ENCODE results near the gene DRAP1. TPM values are rescaled to one million over a fixed set of nuclear protein-coding genes. Genes with fewer than 3 reads are reported as not detected.
"Not testable (repeated sequence)": the region's sequence is repeated elsewhere in the genome, so short reads cannot be mapped to it uniquely, and the experiment has no call there.

The DRAP1 gene
- total RNA-seq, 2 donors from 2014 or later, result 80.6 to 86.8 TPM

- no peak for ATAC-seq
- intact Hi-C loops (cut with DNase I), result no loop called here
Observed at GRCh38 chr11:65947133-65947532, 27.9 kb downstream of the DRAP1 start.

DNA sequence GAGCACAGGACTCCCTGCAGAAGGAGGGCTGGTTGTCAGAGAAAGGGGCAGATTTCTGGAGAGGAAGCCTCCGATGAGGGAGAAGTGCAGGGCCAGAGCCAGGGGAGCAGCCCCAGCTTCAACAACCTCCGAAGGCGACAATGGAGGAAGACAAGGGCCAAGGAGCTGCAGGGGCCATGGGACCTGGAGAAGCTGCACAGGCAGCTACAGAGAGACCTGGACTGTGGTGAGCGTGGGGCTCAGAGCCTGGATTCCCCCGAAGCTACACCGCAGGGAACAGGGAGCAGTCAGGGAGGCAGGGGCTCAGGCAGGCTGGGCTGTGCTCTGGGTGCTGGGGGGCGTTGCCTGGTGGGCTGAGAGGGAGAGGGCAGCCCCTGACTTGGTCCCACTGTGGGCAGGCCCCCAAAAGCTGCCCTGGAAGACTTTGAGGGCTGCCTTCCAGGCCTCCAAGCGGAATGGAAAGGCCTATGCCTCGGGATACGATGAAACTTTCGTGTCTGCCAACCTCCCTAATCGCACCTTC is 28.4 kb downstream of the DRAP1 start:
- ATAC-seq, result no peak
- intact Hi-C loops (cut with DNase I), result no loop called here
- DNase-seq, result no peak

More at GRCh38 chr11:65947133-65947532, 27.9 kb downstream of the DRAP1 start:
- no peak for DNase-seq

- ATAC-seq, result not testable (repeated sequence)
Observed at GRCh38 chr11:65950711-65951110, 31.5 kb downstream of the DRAP1 start.

GRCh38 chr11:65951641-65952040 is 32.4 kb downstream of the DRAP1 start:
- intact Hi-C loops (cut with DNase I); ATAC-seq; DNase-seq: not testable (repeated sequence)

More at GRCh38 chr11:65950711-65951110, 31.5 kb downstream of the DRAP1 start:
- DNase-seq; intact Hi-C loops (cut with DNase I): not testable (repeated sequence)

DNA sequence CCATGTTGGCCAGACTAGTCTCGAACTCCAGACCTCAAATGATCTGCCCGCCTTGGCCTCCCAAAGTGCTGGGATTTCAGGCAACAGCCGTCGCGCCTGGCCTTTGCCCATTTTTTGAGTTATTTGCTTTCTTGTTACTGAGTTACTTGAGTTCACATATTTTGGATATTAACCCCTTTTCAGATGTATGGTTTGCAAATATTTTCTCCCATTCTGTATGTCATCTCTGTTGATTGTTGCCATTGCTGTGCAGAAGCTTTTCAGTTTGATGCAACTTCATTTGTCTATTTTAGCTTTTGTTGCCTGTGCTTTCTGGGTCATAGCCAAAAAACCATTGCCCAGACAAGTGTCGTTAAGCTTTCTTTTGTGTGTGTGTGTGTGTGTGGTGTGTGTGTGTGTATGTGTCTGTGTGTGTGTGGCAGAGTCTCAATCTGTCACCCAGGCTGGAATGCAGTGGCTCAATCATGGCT is 32.9 kb downstream of the DRAP1 start:
- ATAC-seq, result no peak
- intact Hi-C loops (cut with DNase I), result no loop called here
- DNase-seq, result no peak

DNA sequence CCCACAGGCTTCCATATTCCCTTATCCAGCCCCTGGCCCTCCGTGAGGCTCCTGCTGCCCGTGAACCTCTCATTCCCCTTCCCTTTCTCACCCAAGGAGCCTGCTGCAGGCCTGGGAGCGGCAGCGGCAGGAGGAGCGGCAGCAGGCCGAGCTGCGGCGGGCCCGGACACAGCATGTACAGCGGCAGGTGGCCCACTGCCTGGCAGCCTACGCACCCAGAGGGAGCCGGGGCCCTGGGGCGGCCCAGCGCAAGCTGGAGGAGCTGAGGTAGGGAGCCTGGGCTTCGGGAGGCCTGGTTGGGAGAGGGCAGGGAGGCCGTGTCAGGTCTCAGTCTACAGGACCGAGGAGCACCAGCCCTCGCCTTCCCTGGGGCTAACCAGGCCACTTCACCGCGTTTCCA is 34.2 kb downstream of the DRAP1 start:
- intact Hi-C loops (cut with DNase I), result no loop called here
- DNase-seq (no peak), ATAC-seq (no peak)

DNA sequence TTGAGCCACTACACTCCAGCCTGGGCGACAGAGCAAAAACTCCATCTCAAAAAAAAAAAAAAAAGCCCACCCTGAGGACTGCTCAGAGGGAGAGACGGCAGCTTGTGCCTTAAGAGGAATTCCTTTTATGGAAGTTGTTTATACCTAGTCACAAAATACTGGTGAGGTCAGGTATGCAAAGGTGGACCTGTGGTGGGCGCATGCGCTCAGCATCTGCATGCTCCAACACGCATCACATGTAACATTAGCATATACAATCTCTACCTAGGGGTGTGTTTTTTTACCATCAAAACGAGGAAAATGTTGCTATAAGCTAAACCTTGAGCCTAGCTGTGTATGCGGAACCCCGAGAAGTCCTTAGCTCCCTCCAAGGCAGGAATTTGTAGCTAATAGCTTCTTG is 35.5 kb downstream of the DRAP1 start:
- ATAC-seq, result no peak
- intact Hi-C loops (cut with DNase I), result no loop called here

DNA sequence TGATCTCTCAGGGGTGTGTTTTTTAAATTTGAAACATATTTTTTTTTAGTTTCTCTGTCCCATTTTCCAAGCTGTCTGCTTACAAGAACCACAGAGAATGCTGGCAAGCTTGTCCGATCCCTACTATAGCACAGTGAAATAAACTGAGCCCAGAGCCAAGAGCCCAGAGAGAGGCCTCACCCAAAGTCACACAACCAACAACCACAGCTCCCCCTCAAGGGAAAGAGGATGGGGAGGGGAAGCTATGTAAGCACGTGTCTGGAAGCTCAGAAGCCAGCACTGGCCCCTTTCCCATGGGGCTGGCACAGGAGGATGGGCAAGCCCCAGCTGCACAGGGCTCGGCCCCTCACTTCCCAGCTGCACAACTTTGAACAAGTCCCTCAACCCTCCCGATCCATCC is 39.1 kb downstream of the DRAP1 start:
- DNase-seq (no peak), ATAC-seq (no peak)
- intact Hi-C loops (cut with DNase I), result no loop called here

More for the DNA sequence above, 35.5 kb downstream of the DRAP1 start:
- no peak for DNase-seq

DNA sequence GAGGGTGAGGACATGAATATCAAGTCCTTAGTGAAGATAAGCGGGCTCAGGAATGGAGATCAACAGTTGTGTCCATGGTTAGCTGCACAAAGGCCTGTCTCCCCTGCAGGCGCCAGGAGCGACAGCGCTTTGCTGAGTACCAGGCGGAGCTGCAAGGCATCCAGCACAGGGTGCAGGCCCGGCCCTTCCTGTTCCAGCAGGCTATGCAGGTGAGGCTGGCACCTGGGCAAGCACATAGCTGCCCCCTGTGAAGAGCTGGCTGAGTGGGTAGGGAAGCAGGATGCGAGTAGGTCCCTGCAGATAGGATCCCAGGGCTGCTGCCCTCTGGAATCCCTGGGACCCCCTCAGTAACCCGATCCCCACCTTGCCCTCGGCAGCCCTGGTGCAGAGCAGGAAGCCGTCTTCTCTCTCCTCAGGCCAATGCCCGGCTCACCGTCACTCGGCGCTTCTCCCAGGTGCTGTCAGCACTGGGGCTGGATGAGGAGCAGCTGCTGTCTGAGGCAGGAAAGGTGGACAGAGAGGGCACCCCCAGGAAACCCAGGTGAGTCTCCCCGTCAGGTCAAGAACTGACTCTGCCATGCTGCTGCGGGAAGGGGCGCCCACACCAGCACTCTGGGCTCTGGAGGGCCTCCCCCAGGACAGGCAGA is 39.7 kb downstream of the DRAP1 start:
- DNase-seq (no peak), ATAC-seq (no peak)
- intact Hi-C loops (cut with DNase I), result no loop called here

DNA sequence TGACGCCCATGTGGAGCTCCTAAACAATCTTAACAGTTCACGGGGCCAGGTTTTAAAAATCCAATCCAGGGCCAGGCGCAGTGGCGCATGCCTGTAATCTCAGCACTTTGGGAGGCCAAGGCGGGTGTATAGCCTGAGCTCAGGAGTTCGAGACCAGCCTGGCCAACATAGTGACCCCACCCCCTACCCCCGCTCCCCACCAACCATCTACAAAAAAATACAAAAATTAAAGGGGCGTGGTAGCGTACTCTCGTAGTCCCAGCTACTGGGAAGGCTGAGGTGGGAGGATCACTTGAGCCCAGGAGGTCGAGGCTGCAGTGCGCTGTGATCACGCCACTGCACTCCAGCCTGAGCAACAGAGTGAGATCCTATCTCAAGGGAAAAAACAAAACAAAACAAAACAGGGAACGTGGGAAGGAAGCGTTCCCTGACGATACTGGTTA is 41.6 kb downstream of the DRAP1 start:
- intact Hi-C loops (cut with DNase I), result loop anchor here (1.0 to 10.0 kb wide), 3 partner anchors 44 to 76 kb away; partner anchors contain the start of genes FIBP (in 2 of the 2), C11orf68 (in 1 of the 2) and DRAP1 (in 1 of the 2)
- ATAC-seq (peak in 1 of 2 donors; percentile 2), DNase-seq (no peak)

DNA sequence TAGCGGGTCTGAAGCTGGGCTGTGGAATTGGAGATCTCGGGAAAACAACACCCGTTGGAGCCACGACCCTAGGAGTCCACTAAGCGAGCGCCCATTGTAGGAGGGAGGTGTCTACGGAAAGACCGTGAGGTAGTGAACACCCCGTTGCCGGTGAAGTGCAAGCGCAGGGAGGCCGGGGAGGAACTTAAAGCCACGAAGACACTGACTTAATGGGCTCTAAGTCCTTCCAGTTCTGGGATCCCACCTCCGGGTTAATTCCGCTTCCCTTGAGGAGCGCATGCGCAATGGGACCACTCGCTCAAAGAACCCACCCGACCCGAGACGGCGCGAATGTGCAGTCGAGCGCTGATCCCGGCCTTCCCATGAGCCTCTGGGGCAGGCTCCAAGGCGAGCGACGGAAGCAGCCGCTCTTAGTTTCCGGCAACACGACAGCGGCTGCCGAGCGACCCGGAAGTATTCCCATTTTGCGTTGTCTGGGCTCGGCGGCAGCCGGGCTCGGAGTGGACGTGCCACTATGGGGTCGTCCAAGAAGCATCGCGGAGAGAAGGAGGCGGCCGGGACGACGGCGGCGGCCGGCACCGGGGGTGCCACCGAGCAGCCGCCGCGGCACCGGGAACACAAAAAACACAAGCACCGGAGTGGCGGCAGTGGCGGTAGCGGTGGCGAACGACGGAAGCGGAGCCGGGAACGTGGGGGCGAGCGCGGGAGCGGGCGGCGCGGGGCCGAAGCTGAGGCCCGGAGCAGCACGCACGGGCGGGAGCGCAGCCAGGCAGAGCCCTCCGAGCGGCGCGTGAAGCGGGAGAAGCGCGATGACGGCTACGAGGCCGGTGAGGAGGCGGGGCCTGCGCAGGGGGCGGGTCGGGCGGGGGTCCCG is 42.3 kb downstream of the DRAP1 start, which contains the start of gene SART1:
TSS of gene SART1 (plus strand) at position 468 of the 874 bp plus-strand sequence. CDS start at position 515, 47 bp downstream.
- peak; percentile 99 for ATAC-seq
- DNase-seq, result peak; percentile 99
- intact Hi-C loops (cut with DNase I), result loop anchor here (1.0 to 10.0 kb wide), 3 partner anchors 44 to 77 kb away; partner anchors contain the start of genes FIBP (in 2 of the 2), C11orf68 (in 1 of the 2) and DRAP1 (in 1 of the 2)

DNA sequence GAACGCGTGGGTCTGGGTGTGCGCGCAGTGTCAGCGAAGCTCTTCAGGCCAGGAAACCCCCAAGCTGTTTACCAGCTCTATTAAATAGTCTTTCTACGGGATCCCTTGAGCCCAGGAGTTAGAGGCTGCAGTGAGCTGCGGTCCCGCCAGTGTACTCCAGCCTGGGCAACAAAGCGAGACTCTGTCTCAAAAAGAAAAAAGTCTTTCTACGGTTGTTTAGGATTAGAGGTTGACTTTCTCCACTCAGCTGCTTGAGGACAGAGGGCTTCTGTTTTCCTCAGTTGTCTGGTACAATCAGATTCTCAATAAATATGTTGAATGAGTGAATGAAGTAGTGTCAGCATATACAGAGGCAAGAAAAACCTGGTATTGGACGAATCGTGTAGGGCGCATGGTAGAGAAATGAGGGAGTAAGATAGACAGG is 42.9 kb downstream of the DRAP1 start:
- intact Hi-C loops (cut with DNase I), result loop anchor here (5.0 to 10.0 kb wide), 2 partner anchors 45 to 77 kb away; partner anchors contain the start of genes C11orf68 (in 1 of the 2), DRAP1 (in 1 of the 2) and FIBP (in 1 of the 2)
- ATAC-seq (peak in 1 of 2 donors; percentile 1), DNase-seq (no peak)

GRCh38 chr11:65964906-65965305 is 45.7 kb downstream of the DRAP1 start:
- DNase-seq, result no peak
- ATAC-seq, result no peak
- intact Hi-C loops (cut with DNase I), result loop anchor here (5.0 to 10.0 kb wide), 2 partner anchors 48 to 80 kb away; partner anchors contain the start of genes C11orf68 (in 1 of the 2), DRAP1 (in 1 of the 2) and FIBP (in 1 of the 2)

- intact Hi-C loops (cut with DNase I), result loop anchor here in 1 of 2 donors (10.0 kb wide), 1 partner anchor 81 kb away; the partner anchor contains the start of gene FIBP
- no peak for ATAC-seq
- no peak for DNase-seq
Observed at GRCh38 chr11:65965986-65966762, 46.9 kb downstream of the DRAP1 start.

- intact Hi-C loops (cut with DNase I), result loop anchor here in 1 of 2 donors (10.0 kb wide), 1 partner anchor 83 kb away; the partner anchor contains the start of gene FIBP
- DNase-seq, result no peak
- ATAC-seq, result no peak
Observed at GRCh38 chr11:65967329-65967934, 48.2 kb downstream of the DRAP1 start.

- intact Hi-C loops (cut with DNase I), result loop anchor here in 1 of 2 donors (10.0 kb wide), 1 partner anchor 84 kb away; the partner anchor contains the start of gene FIBP
- ATAC-seq (no peak), DNase-seq (no peak)
Observed at GRCh38 chr11:65968600-65969482, 49.6 kb downstream of the DRAP1 start.
